NCI-H1436 treated with DMSO at 0.1 percent for 48 hours (cell line): ENCODE results near the gene GHRHR.
A peak's percentile ranks its signal among the peaks of the same experiment; 100 is the strongest.

Experiments
- DNase-seq: peaks from one replicate; lab custom pipeline; 2025; lab: John Stamatoyannopoulos, UW

GHRHR gene

GRCh38 chr7:30928254-30928872 is 35.4 kb upstream of the GHRHR start:
- DNase-seq, result no peak

DNA sequence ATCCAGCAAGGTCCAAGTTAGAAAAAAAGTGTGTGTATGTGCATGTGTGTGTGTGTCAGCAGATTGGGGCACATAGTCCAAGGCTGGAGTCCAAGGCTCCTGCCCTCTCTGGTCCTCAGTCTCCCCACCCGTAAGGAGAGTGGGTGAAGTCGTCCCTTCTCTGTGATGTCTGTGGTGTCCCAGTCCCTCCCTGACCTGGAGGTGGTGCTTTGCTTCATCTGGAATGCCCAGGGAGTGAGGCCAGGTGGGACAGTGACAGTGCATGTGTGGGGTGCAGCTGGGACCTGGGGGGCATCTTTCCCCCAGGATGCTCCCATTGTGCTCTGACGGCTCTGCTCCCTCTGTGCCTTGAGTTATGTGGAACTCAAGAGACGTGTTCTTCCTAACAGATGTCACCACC is 34.1 kb upstream of the GHRHR start:
- no peak for DNase-seq

GRCh38 chr7:30930621-30931020 is 33.1 kb upstream of the GHRHR start:
- no peak for DNase-seq

GRCh38 chr7:30931161-30931928 is 32.4 kb upstream of the GHRHR start:
- no peak for DNase-seq

DNA sequence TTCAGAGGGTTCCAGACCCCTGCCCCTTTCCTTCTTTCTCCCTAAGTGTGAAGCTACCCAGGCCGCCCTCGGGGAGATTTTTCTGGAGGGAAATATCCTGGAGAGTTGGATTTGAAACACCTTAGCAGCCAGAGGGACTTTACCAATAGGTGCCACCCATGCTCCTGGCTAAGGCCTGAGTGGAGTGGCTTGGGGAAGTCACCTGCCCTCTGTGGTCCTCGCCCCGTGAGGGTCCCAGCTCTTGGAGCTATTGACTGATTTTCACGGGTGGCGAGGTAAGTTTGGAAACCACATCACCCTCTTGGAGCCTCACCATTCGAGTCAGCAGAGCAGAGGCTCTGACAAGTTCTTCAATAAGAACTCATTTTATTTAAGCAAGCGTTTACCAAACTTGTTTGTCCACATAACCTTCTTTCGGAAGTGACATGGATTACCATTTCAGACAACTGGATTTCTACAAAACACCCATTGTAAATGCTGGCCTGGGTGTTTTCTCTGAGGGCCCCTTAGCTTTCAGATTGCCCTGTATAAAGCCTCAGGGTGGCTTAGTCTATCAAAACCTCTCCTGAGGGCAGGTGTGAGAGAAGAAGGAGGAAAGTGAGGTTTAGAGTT is 31.7 kb upstream of the GHRHR start:
- no peak for DNase-seq

GRCh38 chr7:30932562-30932961 is 31.2 kb upstream of the GHRHR start:
- DNase-seq, result no peak

DNA sequence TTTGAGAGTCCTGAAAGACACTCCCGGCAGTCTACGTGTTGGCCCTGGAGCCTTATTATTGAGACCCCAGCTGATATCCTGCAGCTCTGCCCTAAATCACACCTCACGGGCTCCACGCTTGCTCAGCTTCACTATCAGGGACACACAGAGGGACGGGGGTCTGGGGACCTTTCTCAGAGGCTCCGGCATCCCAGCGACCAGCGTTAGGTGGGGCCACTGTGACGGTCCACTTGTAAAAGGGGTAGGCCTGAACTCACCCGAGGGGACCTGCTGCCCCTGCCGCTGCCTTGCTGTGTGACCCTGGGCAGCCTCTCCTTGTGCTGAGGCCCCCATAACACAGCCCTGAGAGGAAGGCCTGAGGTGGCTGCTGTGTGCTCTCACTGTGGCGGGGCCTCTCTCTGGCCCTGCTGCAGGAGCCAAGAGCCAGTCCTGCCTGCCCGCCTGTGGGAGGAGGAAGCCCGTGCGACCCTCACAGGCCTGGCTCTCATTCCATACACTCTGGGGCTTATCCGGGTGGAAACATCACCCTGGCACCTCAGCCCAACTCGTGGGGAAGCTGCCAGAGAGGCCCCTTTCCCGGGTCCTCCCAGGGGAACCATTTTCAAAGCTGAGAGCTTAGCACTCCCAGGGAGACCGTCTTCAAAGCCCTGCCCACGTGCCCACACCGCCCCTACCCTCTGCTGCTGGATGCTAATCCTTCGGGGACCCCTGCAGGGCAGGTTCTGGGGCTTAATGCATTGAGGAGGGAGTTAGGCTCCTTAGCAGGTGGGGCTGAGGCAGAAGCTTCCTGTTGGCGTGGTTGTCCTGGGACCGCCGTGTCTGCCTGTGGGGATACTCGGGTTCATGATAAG is 30.4 kb upstream of the GHRHR start:
- DNase-seq, result no peak

GRCh38 chr7:30934225-30934624 is 29.5 kb upstream of the GHRHR start:
- no peak for DNase-seq

DNA sequence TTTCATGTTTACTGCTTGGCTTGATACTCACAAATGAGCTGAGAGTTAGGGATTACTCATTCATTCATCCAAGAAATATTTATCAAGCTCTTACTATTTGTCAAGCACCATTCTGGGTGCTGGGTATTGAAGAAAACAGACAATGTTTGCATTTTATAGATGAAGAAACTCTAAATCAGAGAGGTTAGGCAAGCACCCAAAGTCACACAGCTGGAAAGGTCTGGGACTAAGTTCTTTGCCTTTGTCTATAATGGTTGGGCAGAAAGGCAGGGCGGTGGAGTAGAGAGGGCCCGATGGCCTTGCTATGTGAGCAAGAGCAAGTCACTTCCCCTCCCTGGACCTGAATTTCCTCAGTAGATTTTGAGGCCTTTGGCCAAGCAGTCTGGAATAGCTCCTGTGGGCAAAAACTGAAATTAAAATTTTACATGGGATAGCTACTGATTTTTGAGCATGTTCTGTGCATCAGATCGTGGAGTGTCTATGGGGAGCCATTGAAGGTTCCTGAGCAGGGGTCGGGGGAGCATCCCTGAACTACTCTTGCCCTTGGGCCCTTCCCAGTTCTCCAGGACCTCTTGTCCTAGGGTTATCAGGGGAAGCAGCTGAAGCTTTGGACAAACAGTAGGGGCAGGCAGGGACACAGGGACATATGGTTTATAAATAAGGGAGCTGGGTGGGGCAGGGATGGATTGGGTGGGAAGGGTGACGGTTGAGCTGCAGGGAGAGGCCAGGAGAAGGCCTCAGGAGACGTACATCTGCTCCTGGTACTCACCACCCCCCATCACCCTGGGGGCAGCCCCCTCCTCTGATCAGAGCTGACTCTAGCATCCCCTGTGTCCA is 28.8 kb upstream of the GHRHR start:
- DNase-seq, result no peak

DNA sequence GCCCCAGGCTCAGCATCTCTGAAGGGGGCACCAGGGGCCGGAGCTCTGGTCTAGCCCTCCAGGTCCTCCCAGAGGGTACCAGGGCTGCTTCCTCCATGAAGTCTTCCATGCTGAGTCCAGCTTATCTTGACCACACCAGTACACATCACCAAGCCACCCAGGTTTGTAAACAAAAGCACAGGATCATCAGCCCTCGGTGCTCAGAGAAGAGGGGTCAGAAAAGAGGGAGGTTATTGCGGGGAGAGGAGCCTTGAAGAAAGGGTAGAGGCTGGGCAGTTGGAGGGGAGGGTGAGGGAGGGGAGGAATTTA is 28.2 kb upstream of the GHRHR start:
- no peak for DNase-seq

- DNase-seq, result no peak
Measured at GRCh38 chr7:30936650-30937245, 27.0 kb upstream of the GHRHR start.

- DNase-seq, result no peak
Measured at GRCh38 chr7:30937416-30937815, 26.3 kb upstream of the GHRHR start.

DNA sequence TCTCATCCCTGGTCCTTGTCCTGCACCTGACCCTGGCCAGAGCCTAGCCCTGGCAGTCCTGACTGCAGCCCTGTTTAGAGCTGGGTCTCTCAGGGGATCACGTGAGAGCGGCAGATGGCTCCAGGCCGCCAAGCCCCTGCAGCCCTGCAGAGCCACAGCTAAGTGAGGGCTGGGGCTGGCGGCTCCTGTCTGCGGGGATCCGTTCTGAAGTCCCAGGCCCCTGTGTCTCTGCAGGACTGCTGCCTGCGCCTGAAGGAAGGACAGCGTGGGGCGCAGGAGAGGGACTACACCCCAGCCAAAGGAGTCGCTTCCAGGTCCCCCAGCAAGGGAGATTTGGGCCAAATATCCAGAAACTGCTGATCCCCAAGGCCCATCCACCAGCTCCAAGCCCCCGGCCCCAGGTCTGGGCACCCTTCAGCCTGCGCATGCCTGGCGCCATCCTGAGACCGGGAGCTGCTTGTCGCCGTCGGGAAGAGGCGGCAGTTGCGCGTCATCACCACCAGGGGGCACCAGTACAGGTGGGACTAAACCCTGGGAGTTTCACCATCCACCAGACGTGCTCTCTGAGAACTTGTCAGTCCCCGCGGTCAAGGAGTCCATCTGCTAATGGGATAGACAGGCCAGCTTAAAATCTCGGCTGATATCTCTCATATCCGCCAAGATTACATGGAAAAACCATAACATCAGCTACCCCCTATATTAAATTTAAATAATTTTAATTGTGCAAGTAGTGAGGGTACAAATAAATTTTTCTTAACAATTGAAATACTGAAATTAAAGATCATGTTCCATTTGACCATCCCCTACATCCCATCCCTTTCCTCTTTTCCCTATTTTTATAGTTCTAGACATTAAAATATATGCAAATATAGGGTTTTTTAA is 25.1 kb upstream of the GHRHR start:
- peak; percentile 14 for DNase-seq

DNA sequence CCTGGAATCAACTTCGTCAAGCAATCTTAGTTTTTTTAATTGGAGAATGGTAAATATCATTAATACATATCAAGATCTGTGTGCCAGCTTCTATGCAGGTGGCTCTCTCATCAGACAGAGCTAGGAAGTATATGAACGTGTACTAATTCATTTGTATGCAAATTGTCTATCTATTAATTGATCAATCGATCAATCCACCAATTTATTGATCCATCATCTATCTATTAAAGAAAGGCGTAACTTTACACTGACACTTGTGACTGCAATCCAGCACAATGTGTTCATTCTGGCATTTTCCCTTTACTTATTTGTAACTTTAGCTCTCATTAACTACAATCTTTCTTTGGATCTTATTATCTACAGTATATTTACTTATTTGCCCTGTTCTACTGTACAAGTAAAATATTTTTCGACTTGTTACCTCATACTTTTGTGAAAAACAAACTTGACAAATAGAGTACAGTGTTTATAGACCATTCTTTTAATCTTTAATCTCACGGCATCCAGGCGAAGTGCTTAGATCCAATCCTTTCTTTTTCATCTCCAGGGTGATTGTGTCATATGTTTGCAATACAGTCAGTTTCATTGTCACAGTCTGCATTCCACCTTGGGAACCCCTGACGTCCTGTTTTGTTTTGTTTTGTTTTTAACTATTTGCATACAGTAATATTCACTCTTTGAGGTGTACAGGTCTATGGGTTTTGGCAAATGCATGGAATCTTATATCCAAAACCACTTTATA is 22.0 kb upstream of the GHRHR start:
- no peak for DNase-seq

DNA sequence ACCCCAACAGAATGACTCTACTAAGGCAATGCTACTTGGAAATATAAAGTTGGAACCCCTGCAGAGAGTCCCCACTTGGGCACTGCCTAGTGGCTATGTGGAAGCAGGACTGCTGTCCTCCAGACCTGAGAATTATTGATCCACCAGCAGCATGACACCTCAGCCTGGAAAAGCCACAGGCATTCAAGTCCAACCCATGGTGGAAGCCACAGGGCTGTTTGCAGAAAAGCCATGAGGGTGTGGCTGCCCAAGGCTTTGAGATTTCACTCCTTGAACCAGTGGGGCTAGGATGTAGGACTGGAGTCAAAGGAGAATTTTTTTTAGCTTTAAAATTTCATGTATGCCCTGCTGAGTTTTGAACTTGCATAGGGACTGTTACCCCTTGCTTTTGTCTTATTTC is 13.6 kb upstream of the GHRHR start:
- DNase-seq, result no peak

- DNase-seq, result no peak
Measured at GRCh38 chr7:30954914-30955313, 8.8 kb upstream of the GHRHR start.

DNA sequence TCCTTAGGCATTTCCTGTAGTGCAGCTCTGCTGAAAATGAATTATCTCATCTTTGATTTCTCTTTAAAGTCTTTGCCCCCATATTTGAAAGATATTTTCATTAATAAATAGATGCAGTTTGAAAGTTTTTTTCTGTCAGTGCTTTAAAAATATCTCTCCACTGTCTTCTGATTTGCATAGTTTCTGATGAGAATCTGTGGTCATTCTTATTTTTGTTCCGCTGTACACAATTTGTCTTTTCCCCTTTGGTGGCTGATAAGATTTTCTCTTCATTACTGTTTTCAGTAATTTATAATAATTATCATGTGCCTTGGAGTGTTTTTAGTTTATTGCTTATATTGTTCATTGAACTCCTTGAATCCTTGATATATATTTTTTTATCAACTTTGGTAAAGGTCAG is 7.0 kb upstream of the GHRHR start:
- DNase-seq, result no peak

DNA sequence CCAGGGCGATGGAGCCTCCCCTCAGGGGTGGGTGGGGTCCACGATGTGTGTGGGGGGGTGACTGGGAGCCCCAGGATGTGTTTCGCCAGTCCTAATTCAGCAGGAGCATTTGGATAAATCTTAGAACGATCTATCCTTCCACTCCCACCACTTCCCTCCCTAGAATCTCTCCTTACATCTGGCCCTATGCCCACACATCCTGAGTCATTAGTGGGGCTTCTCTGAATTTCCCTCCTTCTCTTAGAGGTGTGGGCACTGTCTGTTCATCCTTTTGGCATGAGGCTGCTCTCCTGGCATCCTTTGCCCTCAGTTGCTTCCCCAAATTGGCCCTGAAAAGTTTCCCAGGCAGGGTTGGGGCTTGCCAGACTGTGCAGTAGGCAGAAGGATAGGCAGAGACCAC is 1.6 kb downstream of the GHRHR start:
- no peak for DNase-seq

- no peak for DNase-seq
Measured at GRCh38 chr7:30965883-30966282, 2.1 kb downstream of the GHRHR start.

DNA sequence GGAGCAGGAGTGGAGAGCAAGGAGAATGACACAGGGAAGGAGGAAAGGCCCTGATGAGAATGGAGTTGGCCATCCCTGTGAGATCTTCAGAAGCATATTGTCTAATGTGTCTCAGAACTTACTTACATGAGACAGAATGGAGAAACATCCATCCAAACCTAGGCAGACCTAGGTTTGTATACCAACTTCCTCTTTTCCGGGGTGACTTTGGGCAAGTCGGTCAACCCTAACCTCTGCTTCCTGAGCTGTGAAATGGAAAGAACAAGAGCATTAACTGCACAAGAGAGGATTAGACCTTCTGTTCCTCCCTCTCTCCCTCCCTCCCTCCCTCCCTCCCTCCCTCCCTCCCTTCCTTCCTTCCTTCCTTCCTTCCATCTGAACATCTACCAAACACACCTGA is 4.5 kb downstream of the GHRHR start:
- DNase-seq, result no peak
